Memory B cell (primary cell): ENCODE results near the gene ADAT1.
A peak's percentile ranks its signal among the peaks of the same experiment; 100 is the strongest.

Experiments
- ATAC-seq: fragments of 150-1000 bp; cut with Tn5 transposase; 2 replicates; pipeline ENCODE4 v1.10.0; 2021; ENCODE audit warnings: low read depth, mild to moderate bottlenecking, moderate library complexity
- DNase-seq, 2 donors: peaks; one replicate each; pipeline ENCODE4 v3.0.0; 2022; ENCODE audit warnings: low spot score in 2 of 2
- H3K27ac Mint-ChIP-seq: one replicate; pipeline ENCODE4 v1.8.0; 2022; ENCODE audit warnings: mild to moderate bottlenecking, moderate library complexity, mixed read lengths
- H3K27me3 Mint-ChIP-seq: one replicate; pipeline ENCODE4 v1.8.0; 2022; ENCODE audit warnings: mixed read lengths
- H3K36me3 Mint-ChIP-seq: one replicate; pipeline ENCODE4 v1.8.0; 2022; ENCODE audit warnings: mild to moderate bottlenecking, mixed read lengths
- H3K4me1 Mint-ChIP-seq: one replicate; pipeline ENCODE4 v1.8.0; 2022; ENCODE audit warnings: mixed read lengths
- H3K4me3 Mint-ChIP-seq: one replicate; pipeline ENCODE4 v1.8.0; 2022; ENCODE audit warnings: mild to moderate bottlenecking, moderate library complexity, mixed read lengths
- H3K9me3 Mint-ChIP-seq: one replicate; pipeline ENCODE4 v1.8.0; 2022; ENCODE audit warnings: mixed read lengths

ADAT1 gene

DNA sequence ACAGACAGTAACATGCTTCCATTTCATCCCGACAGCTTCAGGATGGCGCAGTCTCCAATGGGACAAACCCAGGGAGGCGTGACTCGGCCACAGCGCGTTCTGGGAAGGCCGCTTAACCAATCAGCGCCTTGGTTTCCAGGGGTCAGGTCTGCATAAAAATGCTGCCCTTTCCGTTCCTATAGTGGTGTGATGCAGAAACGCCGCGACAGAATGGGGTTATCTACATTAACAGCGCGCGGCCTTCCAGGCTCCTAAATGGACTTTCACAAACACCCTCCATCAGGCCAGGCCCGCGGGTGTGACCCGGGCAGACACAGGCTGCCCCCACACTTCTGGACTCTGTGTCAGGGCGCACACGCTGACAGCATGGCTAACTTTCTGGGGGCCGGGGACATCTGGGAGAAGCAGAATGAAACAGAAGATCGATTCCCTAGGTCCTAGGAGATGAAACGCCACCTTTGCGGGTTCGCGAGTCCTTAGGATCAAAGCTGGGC, 67.8 kb downstream of the ADAT1 start:
- no peak for DNase-seq
- no peaks in the 10 kb centered on the region for H3K9me3 Mint-ChIP-seq
- peak overlapping the region; percentile 96 for H3K27ac Mint-ChIP-seq
- H3K36me3 Mint-ChIP-seq: no peaks in the 10 kb centered on the region
- peaks cover 6% of the 10 kb centered on the region for H3K4me1 Mint-ChIP-seq
- no peaks in the 10 kb centered on the region for H3K27me3 Mint-ChIP-seq
- ATAC-seq: no peak
- peak overlapping the region; percentile 97 for H3K4me3 Mint-ChIP-seq

DNA sequence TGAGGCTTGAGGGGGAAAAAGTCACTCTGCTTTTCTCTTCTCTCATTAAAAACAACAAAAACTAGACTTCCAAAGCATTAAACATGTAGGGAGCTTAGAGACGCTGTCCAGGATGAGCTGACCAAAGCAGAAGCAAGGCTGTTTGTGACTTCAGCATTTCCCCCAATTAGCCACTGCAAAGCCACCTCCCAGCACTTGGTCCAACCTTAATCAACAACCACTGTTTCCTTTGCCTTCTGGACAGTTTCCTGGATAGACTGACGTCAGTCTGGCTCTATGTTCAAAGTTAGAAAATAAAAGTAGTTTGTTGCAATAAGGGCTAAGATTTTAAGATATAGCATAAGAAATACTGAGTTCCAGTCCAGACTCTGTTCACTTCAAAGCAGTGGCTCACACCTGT, 70.1 kb downstream of the ADAT1 start:
- no peaks in the 10 kb centered on the region for H3K36me3 Mint-ChIP-seq
- no peak overlapping the region for H3K4me3 Mint-ChIP-seq
- H3K4me1 Mint-ChIP-seq: peaks cover 9% of the 10 kb centered on the region
- H3K27ac Mint-ChIP-seq: no peak overlapping the region
- H3K9me3 Mint-ChIP-seq: no peaks in the 10 kb centered on the region
- DNase-seq (no peak), ATAC-seq (no peak)
- no peaks in the 10 kb centered on the region for H3K27me3 Mint-ChIP-seq

DNA sequence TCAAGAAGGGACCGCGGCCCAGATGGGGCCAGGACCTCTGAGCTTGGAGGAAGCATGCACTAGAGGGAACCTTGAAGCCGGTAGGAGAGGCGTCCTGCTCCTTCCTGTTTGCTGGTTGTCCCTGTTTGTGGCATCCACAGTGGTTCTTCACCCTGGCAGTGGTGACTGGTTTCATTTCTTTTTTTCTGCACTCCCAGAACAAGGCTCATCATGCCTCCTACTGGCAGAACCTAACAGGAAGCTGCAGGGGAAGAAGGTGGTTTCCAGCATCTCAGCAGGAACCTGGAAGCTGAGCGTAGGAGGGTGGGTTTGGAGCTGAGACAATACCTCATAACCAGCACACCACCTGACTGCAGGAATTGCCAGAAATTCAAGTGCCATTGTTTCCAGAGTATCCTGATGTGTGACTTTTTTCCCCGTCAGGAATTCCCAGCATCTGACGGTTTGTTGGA, 72.8 kb downstream of the ADAT1 start:
- Mint-ChIP-seq H3K9me3 (no peaks in the 10 kb centered on the region), H3K4me3 (no peak overlapping the region), H3K36me3 (no peaks in the 10 kb centered on the region), H3K27me3 (no peaks in the 10 kb centered on the region), H3K27ac (no peak overlapping the region), H3K4me1 (peaks cover 3% of the 10 kb centered on the region)
- DNase-seq (peak; percentile 19 to 38), ATAC-seq (peak; percentile 91)
